HG02973 (cell line): Measurements from ENCODE around the gene AEBP2.
"Not testable (repeated sequence)": the region's sequence is repeated elsewhere in the genome, so short reads cannot be mapped to it uniquely, and the experiment has no call there.

Source experiments
- ATAC-seq: cut with Tn5 transposase; IDR thresholded peaks from one replicate; pipeline ENCODE4 v1.9.1; 2021; ENCODE audit warnings: moderate library complexity; ENCODE audit not compliant: unreplicated experiment

AEBP2 gene

GRCh38 chr12:19419086-19419485 lies 20.2 kb upstream of the AEBP2 start:
- no peak for ATAC-seq

GRCh38 chr12:19421503-19422282 lies 17.6 kb upstream of the AEBP2 start:
- no peak for ATAC-seq

GRCh38 chr12:19423166-19423930 lies 15.9 kb upstream of the AEBP2 start:
- no peak for ATAC-seq

GRCh38 chr12:19428246-19428645 lies 11.0 kb upstream of the AEBP2 start:
- ATAC-seq = no peak

- ATAC-seq = not testable (repeated sequence)
Observed at GRCh38 chr12:19429491-19429890, 9.8 kb upstream of the AEBP2 start.

GRCh38 chr12:19430988-19431387 lies 8.3 kb upstream of the AEBP2 start:
- ATAC-seq = no peak

GRCh38 chr12:19431407-19432308 lies 7.6 kb upstream of the AEBP2 start:
- ATAC-seq = peak; percentile 60

GRCh38 chr12:19432309-19433170 lies 6.8 kb upstream of the AEBP2 start:
- no peak for ATAC-seq

GRCh38 chr12:19434538-19434937 lies 4.8 kb upstream of the AEBP2 start:
- ATAC-seq = no peak

- ATAC-seq = no peak
Observed at GRCh38 chr12:19435831-19436497, 3.3 kb upstream of the AEBP2 start.

- no peak for ATAC-seq
Observed at GRCh38 chr12:19436931-19437330, 2.4 kb upstream of the AEBP2 start.

GRCh38 chr12:19437996-19438395 lies 1.3 kb upstream of the AEBP2 start:
- ATAC-seq = no peak

- peak; percentile 30 for ATAC-seq
Observed at GRCh38 chr12:19440019-19440858, 947 bp downstream of the AEBP2 start.

GRCh38 chr12:19440916-19441315 lies 1.6 kb downstream of the AEBP2 start:
- ATAC-seq = no peak

GRCh38 chr12:19443585-19443984 lies 4.3 kb downstream of the AEBP2 start:
- no peak for ATAC-seq

GRCh38 chr12:19444097-19444496 lies 4.8 kb downstream of the AEBP2 start:
- ATAC-seq = no peak

GRCh38 chr12:19447386-19447785 lies 8.1 kb downstream of the AEBP2 start:
- ATAC-seq = no peak

GRCh38 chr12:19449814-19450213 lies 10.5 kb downstream of the AEBP2 start:
- ATAC-seq = no peak

- no peak for ATAC-seq
Observed at GRCh38 chr12:19450362-19450761, 11.1 kb downstream of the AEBP2 start.
